Activated T-cell treated with anti-CD3 and anti-CD28 coated beads for 4 hours (primary cell): Measurements from ENCODE around the gene KRT222.

Experiments used
- DNase-seq: peaks from one replicate; pipeline ENCODE4 v3.0.0-alpha.2; 2020

The KRT222 gene

DNA sequence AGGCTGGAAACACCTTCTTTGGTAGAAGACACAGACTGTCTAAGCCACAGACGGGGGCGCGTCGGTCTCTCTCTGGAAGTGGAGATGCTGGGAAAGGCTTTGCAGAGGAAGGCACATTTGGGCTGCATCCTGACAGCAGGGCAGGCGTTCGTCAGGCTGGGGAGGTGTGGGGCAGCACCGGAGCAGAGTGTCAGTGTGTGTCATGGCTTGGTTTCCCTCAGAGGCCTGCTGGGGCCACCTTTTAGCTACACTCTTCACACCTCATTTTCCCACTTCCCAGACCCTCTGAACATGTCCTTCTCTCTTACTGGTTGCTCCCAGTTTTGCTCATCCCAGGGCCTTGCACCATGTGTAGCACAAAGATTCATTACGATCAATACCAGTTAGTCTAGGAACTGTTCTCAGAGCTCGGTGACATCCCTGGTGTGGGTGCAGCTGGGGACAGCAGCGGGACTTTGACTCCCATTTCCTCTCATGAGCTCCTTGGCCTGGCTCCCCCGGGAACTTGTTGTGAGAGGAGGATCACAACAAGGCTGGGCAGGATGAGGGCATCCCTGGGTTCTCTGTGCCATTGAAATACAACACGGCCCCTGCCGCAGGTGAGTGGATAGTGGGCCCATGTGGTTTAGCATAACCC, 50.4 kb downstream of the KRT222 start:
- DNase-seq, result no peak

DNA sequence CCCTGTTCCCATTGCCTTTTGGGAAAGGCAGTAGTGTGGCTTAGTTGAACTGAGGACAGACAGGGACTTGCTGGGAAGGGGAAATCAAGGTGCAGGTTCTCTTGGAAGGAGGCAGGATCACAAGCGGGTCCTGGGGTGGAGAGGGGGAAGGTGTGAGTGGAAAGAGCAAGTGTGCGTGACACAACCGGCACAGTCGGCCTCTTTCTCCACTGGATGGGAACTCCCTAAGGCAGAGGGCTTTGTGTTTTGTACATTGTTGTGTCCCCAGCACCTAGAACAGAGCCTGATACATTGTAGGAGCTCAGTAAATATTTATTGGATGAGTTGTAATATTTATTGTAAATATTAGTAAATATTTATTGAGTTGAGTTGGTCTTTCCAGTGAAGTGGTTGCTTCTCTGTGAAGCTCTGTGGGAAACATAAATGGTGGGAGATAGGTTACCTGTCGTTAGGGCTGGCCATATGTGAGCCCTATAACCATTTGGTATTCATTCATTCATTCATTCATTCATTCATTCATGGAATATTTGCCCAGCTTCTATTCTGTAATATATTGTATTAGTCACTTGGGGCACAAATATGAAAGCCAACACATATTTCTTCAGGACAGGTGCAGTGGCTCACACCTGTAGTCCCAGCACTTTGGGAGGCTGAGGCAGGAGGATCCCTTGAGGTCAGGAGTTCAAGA, 51.4 kb downstream of the KRT222 start:
- DNase-seq, result no peak

DNA sequence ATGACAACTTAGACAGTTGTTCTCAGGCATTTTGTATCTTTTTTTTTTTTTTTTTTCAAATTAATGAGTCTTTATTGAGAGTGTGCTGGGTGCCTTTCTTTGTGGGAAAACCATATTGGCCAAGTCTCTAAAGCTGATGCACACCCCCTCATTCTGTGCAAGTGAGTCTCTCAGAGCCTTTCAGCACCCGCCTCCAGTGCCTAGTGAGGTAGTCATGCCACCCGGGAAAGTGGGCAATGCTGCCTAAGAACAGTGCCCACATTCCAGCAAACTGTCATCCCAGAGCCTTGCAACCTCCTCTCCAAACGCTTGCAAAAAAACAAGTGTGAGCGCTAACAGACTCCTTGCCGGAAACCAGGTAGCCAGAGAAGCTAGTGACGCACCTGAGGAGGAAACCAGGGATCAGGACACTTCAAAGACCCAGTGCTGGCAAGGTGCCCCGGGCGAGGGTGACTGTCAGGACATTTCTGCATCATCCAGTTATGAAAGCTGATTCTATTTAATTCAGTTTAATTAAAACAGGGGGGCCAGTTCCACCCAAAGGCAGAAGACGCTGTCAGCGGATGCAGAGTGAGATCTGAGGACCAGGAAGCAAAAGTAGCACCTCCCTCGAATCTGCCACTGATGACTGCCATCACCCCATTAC, 52.3 kb downstream of the KRT222 start:
- no peak for DNase-seq

DNA sequence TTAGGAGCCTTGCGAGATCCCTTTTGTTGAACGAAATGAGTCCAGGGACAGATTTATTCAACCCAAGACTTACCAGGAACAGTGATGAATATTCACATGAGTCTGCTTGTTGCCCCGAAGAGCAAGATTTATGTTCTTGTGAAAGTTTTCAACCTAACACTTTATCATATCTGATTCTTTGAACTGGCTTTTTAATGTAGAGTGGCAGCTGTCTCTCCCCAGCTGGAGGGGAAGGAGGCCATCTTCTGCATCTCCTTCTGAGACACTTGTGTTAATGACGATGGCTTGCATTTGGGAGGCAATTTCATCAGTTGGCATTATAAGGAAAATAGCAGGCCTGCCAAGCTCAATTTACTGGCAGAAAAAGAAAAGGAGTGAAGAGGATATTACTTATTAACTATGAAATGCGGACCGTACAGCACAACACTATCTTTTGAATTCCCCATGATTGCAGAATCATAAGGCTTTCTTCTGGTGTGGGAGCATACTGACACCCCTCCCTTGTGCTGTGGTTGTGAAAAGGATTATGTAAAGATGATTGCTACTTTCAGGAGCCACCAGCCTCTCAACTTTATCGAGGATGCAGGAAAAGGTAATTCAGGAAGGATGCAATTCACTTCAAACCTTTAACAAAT, 53.0 kb downstream of the KRT222 start:
- no peak for DNase-seq

DNA sequence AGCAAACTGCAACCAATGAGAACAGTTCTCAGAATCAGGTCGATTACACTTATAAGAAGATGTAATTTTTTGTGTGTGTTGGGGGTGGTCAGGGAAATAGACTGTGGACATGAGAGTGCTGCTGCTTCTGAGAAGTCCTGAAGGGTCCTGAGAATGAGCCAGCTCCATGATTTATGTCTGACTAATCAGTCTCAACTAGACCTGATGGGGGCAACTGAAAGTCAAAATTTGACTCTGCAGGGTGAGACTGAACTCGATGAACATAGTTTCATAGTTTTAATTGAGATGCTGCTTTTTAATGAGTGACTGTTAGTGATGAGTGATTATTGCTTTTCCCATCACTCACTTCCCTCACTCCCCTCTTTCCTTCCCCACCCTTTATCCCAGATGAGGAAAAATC, 54.6 kb downstream of the KRT222 start:
- no peak for DNase-seq

DNA sequence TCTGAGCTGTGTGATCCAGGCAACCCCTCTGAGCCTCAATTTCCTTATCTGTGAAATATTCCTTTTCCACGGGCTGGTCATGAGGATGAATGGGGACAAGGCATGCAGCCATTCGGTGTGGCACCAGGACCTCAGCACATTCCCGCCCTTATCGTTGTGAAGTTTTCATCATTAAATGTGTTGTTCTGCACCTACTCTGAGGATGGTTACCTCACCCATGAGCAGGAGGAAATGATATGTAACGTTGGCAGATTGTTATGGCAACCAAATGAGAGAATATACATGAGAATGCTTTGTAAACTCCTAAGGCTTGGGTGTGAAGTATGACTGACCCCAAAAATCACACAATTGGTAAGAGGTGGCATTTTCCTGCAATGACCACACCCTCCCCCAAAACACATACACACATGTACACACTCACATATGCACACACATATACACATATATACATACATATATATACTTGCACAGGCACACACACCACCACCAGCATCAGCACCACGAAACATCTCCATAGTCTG, 56.9 kb downstream of the KRT222 start:
- DNase-seq, result no peak

DNA sequence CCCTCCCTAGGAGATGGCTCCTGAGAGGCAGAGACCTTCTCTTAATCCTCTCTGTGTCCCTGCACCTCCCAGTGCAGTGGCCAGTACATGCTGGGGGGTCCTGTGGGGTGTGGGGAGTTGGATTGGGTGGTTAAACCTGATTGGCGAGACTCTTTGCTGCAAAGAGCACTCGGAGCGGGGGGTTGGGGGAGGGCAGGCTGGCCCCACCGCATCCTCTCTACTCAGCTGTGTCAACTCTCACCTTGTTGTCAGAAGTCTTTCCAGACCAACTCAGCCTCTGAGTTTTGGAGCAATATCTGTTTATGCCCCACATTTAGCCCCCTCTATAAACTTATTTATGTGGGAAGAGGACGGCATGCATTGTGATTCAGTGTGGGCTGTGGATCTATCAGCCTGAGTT, 57.3 kb downstream of the KRT222 start:
- no peak for DNase-seq

DNA sequence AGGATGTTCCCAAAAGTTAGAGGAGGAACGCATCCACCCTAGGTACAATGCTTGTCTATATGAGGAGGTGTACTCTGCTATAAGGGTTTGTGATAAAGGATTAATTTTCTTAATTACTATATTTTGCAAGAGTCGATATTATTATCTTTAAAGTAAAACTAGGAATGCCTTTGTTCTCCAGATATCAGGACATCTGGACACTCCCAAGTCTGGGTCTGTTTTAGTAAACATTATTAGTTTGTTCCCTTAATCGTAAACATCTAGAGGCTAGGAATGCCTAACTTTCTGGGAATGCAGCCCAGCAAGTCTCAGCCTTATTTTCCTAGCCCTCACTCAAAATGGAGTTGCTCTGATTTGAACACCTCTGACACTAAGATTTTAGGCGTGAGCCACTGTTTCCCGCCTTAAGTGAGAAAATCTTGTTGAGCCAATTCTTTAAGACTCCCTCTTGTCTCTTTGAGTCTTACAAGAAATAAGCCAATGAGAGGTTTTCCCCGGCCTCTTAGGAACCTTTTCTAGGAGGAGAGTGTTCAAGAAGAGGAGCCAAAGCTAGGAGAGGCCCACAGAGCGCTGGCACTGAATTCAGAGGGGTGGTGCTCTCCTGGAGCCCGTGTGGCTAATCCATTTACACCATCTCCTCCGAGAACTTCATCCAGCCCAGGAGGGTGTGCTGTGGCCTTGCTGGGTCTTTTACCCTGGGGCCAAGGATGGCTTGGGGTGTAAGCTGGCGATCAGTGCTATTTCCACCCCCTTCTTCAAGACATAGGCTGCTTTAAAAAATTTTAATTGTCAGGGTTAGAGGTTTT, 58.2 kb downstream of the KRT222 start:
- no peak for DNase-seq

DNA sequence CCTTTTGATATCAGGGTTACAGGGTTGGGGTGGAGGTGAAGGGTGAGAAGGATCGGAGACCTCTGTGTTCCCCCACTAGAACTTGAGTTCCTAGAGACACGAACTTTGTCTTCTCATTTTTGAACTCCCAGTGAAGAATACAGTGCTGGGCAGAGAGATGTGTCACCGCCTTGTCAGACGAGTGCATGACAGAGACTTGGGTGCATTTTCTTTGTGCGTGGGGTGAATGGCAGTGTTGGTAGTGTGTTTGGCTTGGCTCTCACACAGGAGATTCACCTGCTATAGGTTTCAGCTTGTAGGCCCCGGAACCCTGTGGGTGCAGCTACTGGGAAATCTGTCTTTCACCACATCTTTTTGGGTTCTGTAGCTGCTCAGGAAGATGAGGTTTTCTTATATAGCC, 59.7 kb downstream of the KRT222 start:
- peak; percentile 51 for DNase-seq
